AG09309 (cell line): ENCODE data around the gene SHROOM3.

Source experiments
- DNase-seq: peaks from one replicate; pipeline ENCODE4 v3.0.0-alpha.2; 2010; ENCODE audit warnings: low read depth
- H3K4me3 ChIP-seq: 2 replicates; pipeline ENCODE4 v1.5.1; 2011; ENCODE audit warnings: mild to moderate bottlenecking, low read depth, low read length, moderate library complexity; ENCODE audit not compliant: control insufficient read depth
- CTCF ChIP-seq: IDR thresholded peaks from 2 replicates; pipeline ENCODE4 v1.5.1; 2011; ENCODE audit warnings: mild to moderate bottlenecking, low read depth, low read length, inconsistent platforms; ENCODE audit not compliant: insufficient read depth, control insufficient read depth; ENCODE audit errors: missing control alignments

Gene SHROOM3

GRCh38 chr4:76705472-76705871 lies 270.4 kb downstream of the SHROOM3 start:
- H3K4me3 ChIP-seq: no peak overlapping the region
- TF ChIP-seq CTCF: no peak

GRCh38 chr4:76706581-76706980 lies 271.6 kb downstream of the SHROOM3 start:
- TF ChIP-seq CTCF: no peak
- no peak overlapping the region for H3K4me3 ChIP-seq
- no peak for DNase-seq

More at GRCh38 chr4:76705472-76705871, 270.4 kb downstream of the SHROOM3 start:
- no peak for DNase-seq

GRCh38 chr4:76708971-76709771 lies 274.1 kb downstream of the SHROOM3 start:
- no peak for DNase-seq
- no peak overlapping the region for H3K4me3 ChIP-seq
- TF ChIP-seq CTCF: no peak

GRCh38 chr4:76709772-76710090 lies 274.7 kb downstream of the SHROOM3 start:
- no peak for DNase-seq
- no peak overlapping the region for H3K4me3 ChIP-seq
- no peak for TF ChIP-seq CTCF

GRCh38 chr4:76712564-76712963 lies 277.5 kb downstream of the SHROOM3 start:
- DNase-seq: no peak
- TF ChIP-seq CTCF: no peak
- H3K4me3 ChIP-seq: no peak overlapping the region

GRCh38 chr4:76714226-76714625 lies 279.2 kb downstream of the SHROOM3 start:
- no peak for DNase-seq
- no peak for TF ChIP-seq CTCF
- no peak overlapping the region for H3K4me3 ChIP-seq

GRCh38 chr4:76716020-76716419 lies 281.0 kb downstream of the SHROOM3 start:
- H3K4me3 ChIP-seq: no peak overlapping the region
- DNase-seq: no peak
- no peak for TF ChIP-seq CTCF
